Left lobe of liver (tissue), 2 donors: Measurements from ENCODE around the gene VEGFB. TPM values are rescaled to one million over a fixed set of nuclear protein-coding genes. Genes with fewer than 3 reads are reported as not detected.

Experiments used
- ATAC-seq: fragments of 200-7000 bp; cut with Tn5 transposase; one replicate; pipeline ENCODE4 v1.9.1; 2020; ENCODE audit warnings: mild to moderate bottlenecking, moderate library complexity
- DNase-seq: peaks from one replicate; pipeline ENCODE4 v3.0.0-alpha.2; 2020; ENCODE audit warnings: low spot score
- total RNA-seq: library from RNA; stranded (reverse); gene quantifications from one replicate; pipeline ENCODE4 v1.2.1, GENCODE V29; 2021
- donor health status: DM: no; HTN: no; CAD: no; lungs with moderate emphysema.
- donor health status: DM: no; HTN: yes; CAD: no.

VEGFB gene
- total RNA-seq, 1 donor from 2014 or later, result 20.8 TPM

- no peak for ATAC-seq
- no peak for DNase-seq
Observed at GRCh38 chr11:64210301-64211020, 23.9 kb upstream of the VEGFB start.

- ATAC-seq (no peak), DNase-seq (no peak)
Observed at GRCh38 chr11:64211181-64211872, 23.1 kb upstream of the VEGFB start.

- DNase-seq, result no peak
- ATAC-seq, result no peak
Observed at GRCh38 chr11:64216879-64217278, 17.5 kb upstream of the VEGFB start.

- DNase-seq (peak; percentile 81), ATAC-seq (peak; percentile 81)
Observed at GRCh38 chr11:64218628-64219353, 15.6 kb upstream of the VEGFB start.

- DNase-seq (peak; percentile 52), ATAC-seq (peak; percentile 4)
Observed at GRCh38 chr11:64219354-64219684, 15.1 kb upstream of the VEGFB start.

GRCh38 chr11:64219755-64220154, 14.6 kb upstream of the VEGFB start:
- ATAC-seq, result no peak
- DNase-seq, result no peak

GRCh38 chr11:64220271-64220670, 14.1 kb upstream of the VEGFB start:
- ATAC-seq (no peak), DNase-seq (peak; percentile 46)

GRCh38 chr11:64220798-64221197, 13.6 kb upstream of the VEGFB start:
- peak; percentile 47 for DNase-seq
- ATAC-seq, result no peak

GRCh38 chr11:64222651-64223000, 11.8 kb upstream of the VEGFB start:
- ATAC-seq (no peak), DNase-seq (no peak)

GRCh38 chr11:64223001-64223651, 11.3 kb upstream of the VEGFB start:
- ATAC-seq (no peak), DNase-seq (peak; percentile 48)

GRCh38 chr11:64224151-64224890, 10.1 kb upstream of the VEGFB start:
- ATAC-seq, result no peak
- DNase-seq, result peak; percentile 48

- DNase-seq (no peak), ATAC-seq (no peak)
Observed at GRCh38 chr11:64224891-64225607, 9.3 kb upstream of the VEGFB start.

- DNase-seq, result peak; percentile 94
- peak; percentile 85 for ATAC-seq
Observed at GRCh38 chr11:64225608-64226506, 8.5 kb upstream of the VEGFB start, which contains the start of the genes NUDT22 and TRPT1. Gene NUDT22 (plus strand): TSS chr11:64226274. CDS start chr11:64226653, 379 bp downstream. Gene TRPT1 (minus strand): TSS chr11:64226186. CDS start chr11:64225860, 326 bp downstream.

GRCh38 chr11:64226507-64227051, 7.8 kb upstream of the VEGFB start:
- ATAC-seq, result peak; percentile 35
- no peak for DNase-seq

- DNase-seq, result no peak
Observed at GRCh38 chr11:64227405-64227956, 6.9 kb upstream of the VEGFB start.

GRCh38 chr11:64229090-64229743, 5.2 kb upstream of the VEGFB start:
- ATAC-seq (no peak), DNase-seq (no peak)

More at GRCh38 chr11:64227405-64227956, 6.9 kb upstream of the VEGFB start:
- no peak for ATAC-seq

GRCh38 chr11:64229744-64230170, 4.6 kb upstream of the VEGFB start:
- DNase-seq (no peak), ATAC-seq (no peak)
